Measurements from ENCODE around the gene NPAS3. TPM values are rescaled to one million over a fixed set of nuclear protein-coding genes. Genes with fewer than 3 reads are reported as not detected.

Gene NPAS3
- total and polyA plus RNA-seq, 2 donors (not counting 3 experiments of a cell fraction or from before 2014, with no cell fraction given) = 0.10 to 0.13 TPM

DNA sequence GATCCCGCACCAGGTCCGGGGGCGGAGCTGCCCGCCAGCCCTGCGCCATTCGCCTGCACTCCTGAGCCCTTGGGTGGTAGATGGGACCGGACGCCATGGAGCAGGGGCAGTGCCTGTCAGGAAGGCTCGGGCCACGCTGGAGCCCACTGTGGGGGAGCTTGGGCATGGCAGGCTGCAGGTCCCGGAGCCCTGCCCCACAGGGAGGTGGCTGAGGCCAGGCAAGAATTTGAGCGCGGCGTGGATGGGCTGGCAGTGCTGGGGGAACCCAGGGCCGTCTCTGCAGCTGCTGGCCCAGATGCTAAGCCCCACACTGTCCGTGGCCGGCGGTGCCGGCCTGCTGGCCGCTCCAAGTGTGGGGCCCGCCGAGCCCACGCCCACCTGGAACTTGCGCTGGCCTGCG is 260.0 kb downstream of the NPAS3 start:
- H3K27ac ChIP-seq (ENCODE audit: insufficient read depth, low read depth, low read length) = no peak overlapping the region
- no peak overlapping the region for H2AFZ ChIP-seq (ENCODE audit: low read depth, low read length)
- TF ChIP-seq JUN (IDR thresholded peaks at IDR 0.05; ENCODE audit: borderline replicate concordance, insufficient read depth, insufficient read length, low read depth) = no peak
- no peak for TF ChIP-seq MAX (IDR thresholded peaks at IDR 0.05; ENCODE audit: insufficient read depth, insufficient read length)
- no peak for TF ChIP-seq POLR2AphosphoS5 (IDR thresholded peaks at IDR 0.05; ENCODE audit: insufficient read depth, low read depth, low read length)
- no peak for TF ChIP-seq EZH2 (IDR thresholded peaks at IDR 0.05; ENCODE audit: borderline replicate concordance, low read depth, low read length, severe bottlenecking)
- TF ChIP-seq CTCF (IDR thresholded peaks at IDR 0.05; ENCODE audit: extremely low read depth in 1 of 2, insufficient read depth in 1 of 2, low read depth in 1 of 2, low read length in 2 of 2) = no peak
- no peak overlapping the region for H3K4me3 ChIP-seq (replicated peaks in 1 of 3; ENCODE audit: insufficient read depth in 1 of 3, low read depth in 1 of 3, low read length in 3 of 3)
- no peak overlapping the region for H3K9ac ChIP-seq (replicated peaks; ENCODE audit: extremely low read depth, insufficient read depth, low read length)
- no peaks in the 10 kb centered on the region for H4K20me1 ChIP-seq (replicated peaks; ENCODE audit: control insufficient read depth, extremely low read depth, insufficient read depth, low read length)
- BruUV-seq (replicated peaks) = no TSS peak
- H3K9me1 ChIP-seq (replicated peaks; ENCODE audit: control insufficient read depth, extremely low read depth, insufficient read depth, low read length) = no peaks in the 10 kb centered on the region
- no peak for FAIRE-seq
- intact Hi-C loops (cut with micrococcal nuclease) = no loop called here
- ChIA-PET POLR2A (no interaction called here), CTCF (no interaction called here)
- H3K4me2 ChIP-seq (ENCODE audit: insufficient read depth, low read length) = no peak overlapping the region
- no peak for DNase-seq (ENCODE audit: low read depth, low spot score)
- H3K9me3 ChIP-seq (replicated peaks; ENCODE audit: control insufficient read depth, insufficient read depth, low read length) = no peaks in the 10 kb centered on the region
- no peaks in the 10 kb centered on the region for H3K4me1 ChIP-seq (ENCODE audit: control insufficient read depth, extremely low read depth, insufficient read depth, low read length)
- no peaks in the 10 kb centered on the region for H3K36me3 ChIP-seq (ENCODE audit: control insufficient read depth in 2 of 2, extremely low read depth in 1 of 2, insufficient read depth in 2 of 2, low read length in 2 of 2)
- no peaks in the 10 kb centered on the region for H3K27me3 ChIP-seq (ENCODE audit: control insufficient read depth in 2 of 2, insufficient read depth in 2 of 2, low read length in 2 of 2)
- H3K79me2 ChIP-seq (ENCODE audit: control insufficient read depth, insufficient read depth, low read length) = no peaks in the 10 kb centered on the region
- dilution Hi-C loops (cut with MboI; ENCODE audit: extremely low pct_ligation_motif_present, low sequenced_read_pairs) = no loop called here

DNA sequence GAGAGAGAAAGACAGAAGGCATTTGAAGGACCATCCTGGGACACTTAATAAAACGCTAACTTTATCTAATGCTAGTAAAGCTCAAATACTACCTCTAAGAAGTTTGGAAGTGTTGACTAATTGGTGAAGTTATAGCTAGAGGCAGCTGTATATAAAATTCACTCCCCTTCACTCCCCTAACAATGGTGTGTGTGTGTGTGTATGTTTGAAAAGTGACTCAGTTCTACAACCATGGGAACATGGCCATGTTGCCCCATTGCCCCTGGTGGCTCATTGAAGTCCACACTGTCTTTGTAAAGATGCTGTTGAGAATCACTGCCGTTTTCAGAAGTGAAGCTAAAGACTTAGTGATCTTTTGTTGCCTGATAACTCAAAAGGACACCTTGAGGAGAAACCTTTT is 262.4 kb downstream of the NPAS3 start:
- intact Hi-C loops (cut with micrococcal nuclease) = no loop called here
- FAIRE-seq (no peak), DNase-seq (ENCODE audit: low read depth, low spot score) (no peak)
- Histone ChIP-seq H3K27ac (ENCODE audit: insufficient read depth, low read depth, low read length) (no peak overlapping the region), H3K4me1 (ENCODE audit: control insufficient read depth, extremely low read depth, insufficient read depth, low read length) (no peaks in the 10 kb centered on the region), H4K20me1 (replicated peaks; ENCODE audit: control insufficient read depth, extremely low read depth, insufficient read depth, low read length) (no peaks in the 10 kb centered on the region), H3K36me3 (ENCODE audit: control insufficient read depth in 2 of 2, extremely low read depth in 1 of 2, insufficient read depth in 2 of 2, low read length in 2 of 2) (no peaks in the 10 kb centered on the region), H3K9ac (replicated peaks; ENCODE audit: extremely low read depth, insufficient read depth, low read length) (no peak overlapping the region), H3K79me2 (ENCODE audit: control insufficient read depth, insufficient read depth, low read length) (no peaks in the 10 kb centered on the region), H2AFZ (ENCODE audit: low read depth, low read length) (no peak overlapping the region), H3K4me3 (replicated peaks in 1 of 3; ENCODE audit: insufficient read depth in 1 of 3, low read depth in 1 of 3, low read length in 3 of 3) (no peak overlapping the region), H3K9me3 (replicated peaks; ENCODE audit: control insufficient read depth, insufficient read depth, low read length) (no peaks in the 10 kb centered on the region), H3K9me1 (replicated peaks; ENCODE audit: control insufficient read depth, extremely low read depth, insufficient read depth, low read length) (no peaks in the 10 kb centered on the region), H3K27me3 (ENCODE audit: control insufficient read depth in 2 of 2, insufficient read depth in 2 of 2, low read length in 2 of 2) (no peaks in the 10 kb centered on the region), H3K4me2 (ENCODE audit: insufficient read depth, low read length) (no peak overlapping the region)
- ChIA-PET CTCF (interaction anchor here (0.9 kb wide), 1 partner anchor 592 kb away, joined by 3 read pairs; no protein-coding TSS in a partner anchor), POLR2A (no interaction called here)
- dilution Hi-C loops (cut with MboI; ENCODE audit: extremely low pct_ligation_motif_present, low sequenced_read_pairs) = no loop called here
- no TSS peak for BruUV-seq (replicated peaks)
- TF ChIP-seq POLR2AphosphoS5 (IDR thresholded peaks at IDR 0.05; ENCODE audit: insufficient read depth, low read depth, low read length) = no peak
- TF ChIP-seq MAX (IDR thresholded peaks at IDR 0.05; ENCODE audit: insufficient read depth, insufficient read length) = no peak
- no peak for TF ChIP-seq FOS (IDR thresholded peaks at IDR 0.05; ENCODE audit: borderline replicate concordance, insufficient read depth, low read length)
- no peak for TF ChIP-seq MYC (IDR thresholded peaks at IDR 0.05; ENCODE audit: low read depth, low read length)
- no peak for TF ChIP-seq POLR2A (IDR thresholded peaks at IDR 0.05; ENCODE audit: low read depth, low read length)
- no peak for TF ChIP-seq GATA2 (IDR thresholded peaks at IDR 0.05; ENCODE audit: insufficient read depth, insufficient read length, low read depth, low read length)
- TF ChIP-seq EZH2 (IDR thresholded peaks at IDR 0.05; ENCODE audit: borderline replicate concordance, low read depth, low read length, severe bottlenecking) = no peak
- no peak for TF ChIP-seq CTCF (IDR thresholded peaks at IDR 0.05; ENCODE audit: extremely low read depth in 1 of 2, insufficient read depth in 1 of 2, low read depth in 1 of 2, low read length in 2 of 2)
- TF ChIP-seq JUN (IDR thresholded peaks at IDR 0.05; ENCODE audit: borderline replicate concordance, insufficient read depth, insufficient read length, low read depth) = no peak

All from endothelial cell of umbilical vein (primary cell).